Vagina (tissue), 2 donors: ENCODE measurements around the gene PURA.

Experiments used
- POLR2AphosphoS5 ChIP-seq, 2 donors: sonication (generic); formaldehyde crosslinking; IDR thresholded peaks; one replicate each; pipeline ENCODE4 v1.9.0; 2017; ENCODE audit warnings: antibody characterized with exemption in 2 of 2, mild to moderate bottlenecking in 2 of 2, low read depth in 1 of 2; ENCODE audit not compliant: insufficient read depth in 1 of 2
- TF ChIP-seq, protein P1 (sequence below), 3 experiments: fragments of 450-650 bp in 2 of 3; fragments of 200-600 bp in 1 of 3; sonication (generic) in 1 of 3; IDR thresholded peaks; one replicate each; pipeline ENCODE4 v1.5.1; 2017 to 2019; ENCODE audit warnings: antibody characterized with exemption in 3 of 3, mild to moderate bottlenecking in 2 of 3, moderate library complexity in 2 of 3

GRCh38 chr5:140116716-140117115 lies 2.8 kb downstream of the PURA start:
- no peak for TF ChIP-seq POLR2AphosphoS5 (IDR thresholded peaks at IDR 0.05; ENCODE audit: insufficient read depth in 1 of 2, low read depth in 1 of 2)
- TF ChIP-seq, protein P1, sequence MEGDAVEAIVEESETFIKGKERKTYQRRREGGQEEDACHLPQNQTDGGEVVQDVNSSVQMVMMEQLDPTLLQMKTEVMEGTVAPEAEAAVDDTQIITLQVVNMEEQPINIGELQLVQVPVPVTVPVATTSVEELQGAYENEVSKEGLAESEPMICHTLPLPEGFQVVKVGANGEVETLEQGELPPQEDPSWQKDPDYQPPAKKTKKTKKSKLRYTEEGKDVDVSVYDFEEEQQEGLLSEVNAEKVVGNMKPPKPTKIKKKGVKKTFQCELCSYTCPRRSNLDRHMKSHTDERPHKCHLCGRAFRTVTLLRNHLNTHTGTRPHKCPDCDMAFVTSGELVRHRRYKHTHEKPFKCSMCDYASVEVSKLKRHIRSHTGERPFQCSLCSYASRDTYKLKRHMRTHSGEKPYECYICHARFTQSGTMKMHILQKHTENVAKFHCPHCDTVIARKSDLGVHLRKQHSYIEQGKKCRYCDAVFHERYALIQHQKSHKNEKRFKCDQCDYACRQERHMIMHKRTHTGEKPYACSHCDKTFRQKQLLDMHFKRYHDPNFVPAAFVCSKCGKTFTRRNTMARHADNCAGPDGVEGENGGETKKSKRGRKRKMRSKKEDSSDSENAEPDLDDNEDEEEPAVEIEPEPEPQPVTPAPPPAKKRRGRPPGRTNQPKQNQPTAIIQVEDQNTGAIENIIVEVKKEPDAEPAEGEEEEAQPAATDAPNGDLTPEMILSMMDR (IDR thresholded peaks at IDR 0.05), result no peak
